IPS-18c (cell line): ENCODE results near the gene AIDA.

ENCODE experiments used
- H3K4me3 ChIP-seq: 2 replicates; pipeline ENCODE4 v1.7.0; 2013; ENCODE audit warnings: low read depth, mild to moderate bottlenecking, low read length, moderate library complexity; ENCODE audit not compliant: insufficient read depth
- H3K9me3 ChIP-seq: one replicate; pipeline ENCODE4 v1.6.1; 2013; ENCODE audit warnings: mild to moderate bottlenecking, low read length, moderate library complexity; ENCODE audit not compliant: control insufficient read depth, insufficient read depth

Gene AIDA

GRCh38 chr1:222665964-222666363, 46.3 kb downstream of the AIDA start:
- no peak overlapping the region for H3K4me3 ChIP-seq
- H3K9me3 ChIP-seq: no peaks in the 10 kb centered on the region

- Histone ChIP-seq H3K4me3 (no peak overlapping the region), H3K9me3 (no peaks in the 10 kb centered on the region)
Measured at GRCh38 chr1:222663431-222663934, 48.8 kb downstream of the AIDA start.

- Histone ChIP-seq H3K9me3 (no peaks in the 10 kb centered on the region), H3K4me3 (no peak overlapping the region)
Measured at GRCh38 chr1:222657899-222658298, 54.4 kb downstream of the AIDA start.

- H3K9me3 ChIP-seq: no peaks in the 10 kb centered on the region
- H3K4me3 ChIP-seq: no peak overlapping the region
Measured at GRCh38 chr1:222656391-222657155, 55.7 kb downstream of the AIDA start.

- Histone ChIP-seq H3K9me3 (no peaks in the 10 kb centered on the region), H3K4me3 (no peak overlapping the region)
Measured at GRCh38 chr1:222654849-222655248, 57.4 kb downstream of the AIDA start.

- Histone ChIP-seq H3K9me3 (no peaks in the 10 kb centered on the region), H3K4me3 (no peak overlapping the region)
Measured at GRCh38 chr1:222653178-222653827, 59.0 kb downstream of the AIDA start.

- Histone ChIP-seq H3K9me3 (no peaks in the 10 kb centered on the region), H3K4me3 (no peak overlapping the region)
Measured at GRCh38 chr1:222652676-222653075, 59.6 kb downstream of the AIDA start.

- Histone ChIP-seq H3K4me3 (peak overlapping the region; percentile 77), H3K9me3 (no peaks in the 10 kb centered on the region)
Measured at GRCh38 chr1:222644636-222644980, 67.7 kb downstream of the AIDA start.

- H3K9me3 ChIP-seq: no peaks in the 10 kb centered on the region
- H3K4me3 ChIP-seq: peak overlapping the region; percentile 77
Measured at GRCh38 chr1:222643938-222644635, 68.2 kb downstream of the AIDA start.

GRCh38 chr1:222643606-222643937, 68.7 kb downstream of the AIDA start:
- H3K4me3 ChIP-seq: peak overlapping the region; percentile 77
- H3K9me3 ChIP-seq: no peaks in the 10 kb centered on the region

- H3K4me3 ChIP-seq: no peak overlapping the region
- no peaks in the 10 kb centered on the region for H3K9me3 ChIP-seq
Measured at GRCh38 chr1:222642468-222642867, 69.8 kb downstream of the AIDA start.

- no peak overlapping the region for H3K4me3 ChIP-seq
- no peaks in the 10 kb centered on the region for H3K9me3 ChIP-seq
Measured at GRCh38 chr1:222641269-222641948, 70.9 kb downstream of the AIDA start.

- Histone ChIP-seq H3K4me3 (no peak overlapping the region), H3K9me3 (no peaks in the 10 kb centered on the region)
Measured at GRCh38 chr1:222634180-222635013, 77.9 kb downstream of the AIDA start.

GRCh38 chr1:222632749-222633148, 79.5 kb downstream of the AIDA start:
- no peaks in the 10 kb centered on the region for H3K9me3 ChIP-seq
- no peak overlapping the region for H3K4me3 ChIP-seq

GRCh38 chr1:222631611-222632208, 80.6 kb downstream of the AIDA start:
- Histone ChIP-seq H3K9me3 (no peaks in the 10 kb centered on the region), H3K4me3 (no peak overlapping the region)

GRCh38 chr1:222629921-222630535, 82.3 kb downstream of the AIDA start:
- no peak overlapping the region for H3K4me3 ChIP-seq
- no peaks in the 10 kb centered on the region for H3K9me3 ChIP-seq
